ENCODE measurements around the gene HRK.

Gene HRK

DNA sequence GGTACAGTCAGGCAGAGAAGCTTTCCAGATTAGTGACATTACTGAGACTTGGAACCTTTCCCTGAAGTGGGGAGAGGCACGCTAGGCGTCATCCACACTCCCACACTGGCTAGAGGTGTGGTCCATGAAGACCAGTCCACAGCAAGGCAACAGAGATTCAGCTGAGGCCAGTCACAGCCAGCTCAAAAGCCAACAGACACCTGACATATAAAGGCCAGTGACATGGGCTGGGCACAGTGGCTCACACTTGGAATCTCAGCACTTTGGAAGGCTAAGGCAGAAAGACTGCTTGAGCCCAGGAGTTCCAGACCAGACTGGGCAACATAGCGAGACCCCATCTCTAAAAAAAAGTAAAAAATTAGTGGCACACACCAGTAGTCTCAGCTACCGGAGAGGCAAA, 10.9 kb downstream of the HRK start:
- H3K9me3 ChIP-seq (ENCODE audit: insufficient read depth, low read length): no peaks in the 10 kb centered on the region
- H4K20me1 ChIP-seq (ENCODE audit: insufficient read depth, low read length): no peaks in the 10 kb centered on the region
- TF ChIP-seq, protein P1, sequence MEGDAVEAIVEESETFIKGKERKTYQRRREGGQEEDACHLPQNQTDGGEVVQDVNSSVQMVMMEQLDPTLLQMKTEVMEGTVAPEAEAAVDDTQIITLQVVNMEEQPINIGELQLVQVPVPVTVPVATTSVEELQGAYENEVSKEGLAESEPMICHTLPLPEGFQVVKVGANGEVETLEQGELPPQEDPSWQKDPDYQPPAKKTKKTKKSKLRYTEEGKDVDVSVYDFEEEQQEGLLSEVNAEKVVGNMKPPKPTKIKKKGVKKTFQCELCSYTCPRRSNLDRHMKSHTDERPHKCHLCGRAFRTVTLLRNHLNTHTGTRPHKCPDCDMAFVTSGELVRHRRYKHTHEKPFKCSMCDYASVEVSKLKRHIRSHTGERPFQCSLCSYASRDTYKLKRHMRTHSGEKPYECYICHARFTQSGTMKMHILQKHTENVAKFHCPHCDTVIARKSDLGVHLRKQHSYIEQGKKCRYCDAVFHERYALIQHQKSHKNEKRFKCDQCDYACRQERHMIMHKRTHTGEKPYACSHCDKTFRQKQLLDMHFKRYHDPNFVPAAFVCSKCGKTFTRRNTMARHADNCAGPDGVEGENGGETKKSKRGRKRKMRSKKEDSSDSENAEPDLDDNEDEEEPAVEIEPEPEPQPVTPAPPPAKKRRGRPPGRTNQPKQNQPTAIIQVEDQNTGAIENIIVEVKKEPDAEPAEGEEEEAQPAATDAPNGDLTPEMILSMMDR (IDR thresholded peaks at IDR 0.05; ENCODE audit: low read depth, low read length): no peak
- H2AFZ ChIP-seq (ENCODE audit: low read depth, low read length): no peak overlapping the region
- no peak overlapping the region for H3K9ac ChIP-seq (ENCODE audit: low read length)
- peaks cover 23% of the 10 kb centered on the region; the same call in 1 of the 2 replicates for H3K27me3 ChIP-seq (ENCODE audit: low read depth, low read length)
- no peaks in the 10 kb centered on the region for H3K79me2 ChIP-seq (ENCODE audit: low read length)
- H3K4me2 ChIP-seq (ENCODE audit: low read length): no peak overlapping the region
- H3K4me3 ChIP-seq (ENCODE audit: low read length): no peak overlapping the region
- H3K36me3 ChIP-seq (replicated peaks; ENCODE audit: low read depth, low read length): no peaks in the 10 kb centered on the region
- no peak overlapping the region for H3K27ac ChIP-seq (ENCODE audit: low read length)
- H3K4me1 ChIP-seq (ENCODE audit: low read length): no peaks in the 10 kb centered on the region

DNA sequence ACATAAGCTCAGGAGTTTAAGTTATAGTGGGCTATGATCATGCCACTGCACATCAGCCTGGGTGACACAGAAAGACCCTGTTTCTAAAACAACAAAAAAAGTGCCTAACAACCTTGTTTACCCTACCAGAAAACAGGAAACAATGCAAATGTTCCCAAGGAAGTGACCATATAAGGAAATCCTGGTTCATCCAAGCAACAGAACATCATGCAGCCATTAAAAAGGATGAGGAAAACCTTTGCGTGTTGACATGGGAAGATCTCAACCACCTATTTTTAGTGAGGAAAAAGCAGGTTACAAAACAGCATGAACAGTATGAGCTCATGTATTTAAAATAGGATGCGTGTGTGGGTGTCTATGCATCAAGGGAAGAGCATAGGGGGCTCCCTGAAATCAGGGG, 13.7 kb downstream of the HRK start:
- Histone ChIP-seq H3K9me3 (ENCODE audit: insufficient read depth, low read length) (no peaks in the 10 kb centered on the region), H4K20me1 (ENCODE audit: insufficient read depth, low read length) (no peaks in the 10 kb centered on the region), H3K9ac (ENCODE audit: low read length) (no peak overlapping the region), H3K79me2 (ENCODE audit: low read length) (no peaks in the 10 kb centered on the region), H3K4me3 (ENCODE audit: low read length) (no peak overlapping the region), H3K27me3 (ENCODE audit: low read depth, low read length) (no peaks in the 10 kb centered on the region; the same call in 1 of the 2 replicates), H2AFZ (ENCODE audit: low read depth, low read length) (no peak overlapping the region), H3K27ac (ENCODE audit: low read length) (no peak overlapping the region), H3K4me1 (ENCODE audit: low read length) (peaks cover 8% of the 10 kb centered on the region), H3K4me2 (ENCODE audit: low read length) (no peak overlapping the region), H3K36me3 (replicated peaks; ENCODE audit: low read depth, low read length) (no peaks in the 10 kb centered on the region)
- TF ChIP-seq, protein P1 (IDR thresholded peaks at IDR 0.05; ENCODE audit: low read depth, low read length): no peak
- no peak for TF ChIP-seq EZH2phosphoT487 (IDR thresholded peaks at IDR 0.05; ENCODE audit: low read depth)

DNA sequence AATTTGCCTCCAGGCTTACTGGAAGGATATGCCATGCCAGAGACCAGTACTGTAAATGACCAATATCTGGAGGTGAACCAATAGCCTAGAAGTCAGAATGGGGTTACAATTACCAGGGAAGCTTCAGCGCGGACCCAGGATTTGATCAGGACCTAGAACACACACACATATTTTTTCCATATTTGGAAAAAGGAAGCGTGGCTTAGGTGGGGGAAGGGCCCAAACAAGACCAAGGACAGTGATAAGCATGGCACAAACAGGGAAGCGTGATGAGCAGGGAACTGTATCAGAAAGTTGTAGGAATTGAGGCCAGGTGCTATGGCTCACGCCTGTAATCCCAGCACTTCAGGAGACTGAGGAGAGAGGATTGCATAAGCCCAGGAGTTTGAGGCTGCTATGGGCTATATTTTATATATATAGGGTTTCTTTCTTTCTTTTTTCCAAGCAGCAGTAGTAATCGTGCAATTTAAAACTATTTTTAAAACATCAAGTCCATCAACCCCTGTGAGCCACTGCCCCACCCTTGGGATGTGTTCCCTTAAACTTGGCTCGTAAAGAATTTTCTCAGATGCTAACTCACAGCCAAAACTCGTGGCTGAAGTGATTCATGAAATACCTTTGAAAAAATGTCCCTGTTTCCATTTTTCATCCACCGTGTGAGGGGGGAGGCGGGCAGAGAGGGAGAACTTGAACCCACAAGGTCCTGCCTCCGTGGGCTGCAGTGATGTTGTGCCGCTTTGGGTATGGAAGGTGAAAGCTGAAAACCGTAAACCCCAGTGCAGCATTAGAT, 16.7 kb downstream of the HRK start:
- Histone ChIP-seq H3K9ac (ENCODE audit: low read length) (no peak overlapping the region), H3K4me1 (ENCODE audit: low read length) (peaks cover 33% of the 10 kb centered on the region), H3K27ac (ENCODE audit: low read length) (no peak overlapping the region), H3K4me3 (ENCODE audit: low read length) (no peak overlapping the region), H3K36me3 (replicated peaks; ENCODE audit: low read depth, low read length) (no peaks in the 10 kb centered on the region), H3K79me2 (ENCODE audit: low read length) (no peaks in the 10 kb centered on the region), H3K27me3 (ENCODE audit: low read depth, low read length) (peaks cover 9% of the 10 kb centered on the region), H2AFZ (ENCODE audit: low read depth, low read length) (no peak overlapping the region), H4K20me1 (ENCODE audit: insufficient read depth, low read length) (no peaks in the 10 kb centered on the region), H3K4me2 (ENCODE audit: low read length) (no peak overlapping the region), H3K9me3 (ENCODE audit: insufficient read depth, low read length) (no peaks in the 10 kb centered on the region)
- TF ChIP-seq, protein P1 (IDR thresholded peaks at IDR 0.05; ENCODE audit: low read depth, low read length): no peak
- no peak for TF ChIP-seq EZH2phosphoT487 (IDR thresholded peaks at IDR 0.05; ENCODE audit: low read depth)

DNA sequence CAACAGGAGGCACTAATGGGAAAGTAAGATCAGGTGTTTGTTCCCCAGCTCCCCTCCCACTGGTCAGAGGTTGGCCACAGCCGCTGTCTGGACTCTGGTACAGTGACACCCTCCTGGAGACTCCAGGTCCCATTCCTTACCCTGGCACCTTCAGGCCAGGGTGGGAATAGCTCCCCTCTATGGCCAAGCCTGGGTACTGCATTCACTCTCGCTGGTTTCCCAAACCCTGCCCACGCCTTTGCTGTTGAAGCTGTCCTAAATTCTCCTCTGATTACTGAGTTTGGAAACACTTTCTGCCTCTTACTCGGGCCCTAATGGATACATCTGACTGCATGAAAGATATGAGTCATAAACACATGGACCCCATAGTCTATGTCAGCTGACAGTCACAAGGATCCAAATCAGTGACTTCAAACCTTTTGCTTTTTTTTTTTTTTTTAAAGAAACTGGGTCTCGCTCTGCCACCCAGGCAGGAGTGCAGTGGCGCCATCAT, 17.9 kb downstream of the HRK start:
- Histone ChIP-seq H2AFZ (ENCODE audit: low read depth, low read length) (no peak overlapping the region), H3K4me1 (ENCODE audit: low read length) (peaks cover 45% of the 10 kb centered on the region), H3K27ac (ENCODE audit: low read length) (no peak overlapping the region)

More for the DNA sequence above, 17.9 kb downstream of the HRK start:
- H3K79me2 ChIP-seq (ENCODE audit: low read length): no peaks in the 10 kb centered on the region
- peak overlapping the region; percentile 2; the same call in 1 of the 2 replicates for H3K4me2 ChIP-seq (ENCODE audit: low read length)
- H3K36me3 ChIP-seq (replicated peaks; ENCODE audit: low read depth, low read length): no peaks in the 10 kb centered on the region
- H4K20me1 ChIP-seq (ENCODE audit: insufficient read depth, low read length): no peaks in the 10 kb centered on the region
- no peak overlapping the region for H3K4me3 ChIP-seq (ENCODE audit: low read length)
- H3K27me3 ChIP-seq (ENCODE audit: low read depth, low read length): peaks cover 16% of the 10 kb centered on the region
- H3K9me3 ChIP-seq (ENCODE audit: insufficient read depth, low read length): no peaks in the 10 kb centered on the region
- no peak overlapping the region for H3K9ac ChIP-seq (ENCODE audit: low read length)
- TF ChIP-seq EZH2phosphoT487 (IDR thresholded peaks at IDR 0.05; ENCODE audit: low read depth): no peak
- TF ChIP-seq, protein P1 (IDR thresholded peaks at IDR 0.05; ENCODE audit: low read depth, low read length): peak; percentile 71
